Breast epithelium (tissue), 4 donors: Measurements from ENCODE around the gene PWWP2A. TPM values are rescaled to one million over a fixed set of nuclear protein-coding genes. Genes with fewer than 3 reads are reported as not detected.

ENCODE experiments used
- DNase-seq, 2 donors: peaks; one replicate each; pipeline ENCODE4 v3.0.0-alpha.2; 2019; ENCODE audit warnings: low spot score in 2 of 2
- H3K27ac ChIP-seq, 2 donors: fragments of 200-600 bp; sonication (generic) in 1 of 2; one replicate each; pipeline ENCODE4 v1.5.1; 2016 to 2019; ENCODE audit warnings: mild to moderate bottlenecking in 1 of 2
- H3K27me3 ChIP-seq, 2 donors: fragments of 200-600 bp; sonication (generic) in 1 of 2; one replicate each; pipeline versions ENCODE4 v1.5.1 to v1.6.0; 2017 to 2019; ENCODE audit warnings: control low read depth in 1 of 2, mild to moderate bottlenecking in 1 of 2
- H3K36me3 ChIP-seq: fragments of 200-600 bp; one replicate; pipeline ENCODE4 v1.5.1; 2019
- H3K4me1 ChIP-seq, 2 donors: fragments of 200-600 bp; sonication (generic); one replicate each; pipeline ENCODE4 v1.5.1; 2016 to 2019; ENCODE audit warnings: control low read depth in 1 of 2
- H3K4me3 ChIP-seq, 3 donors: fragments of 200-600 bp; sonication (generic); 1 replicate in 2 of 3; 2 replicates in 1 of 3; pipeline ENCODE4 v1.5.1; 2016 to 2019; ENCODE audit warnings: mild to moderate bottlenecking in 3 of 3, moderate library complexity in 2 of 3
- H3K9me3 ChIP-seq, 2 donors: fragments of 200-600 bp; sonication (generic) in 1 of 2; one replicate each; pipeline ENCODE4 v1.5.1; 2016 to 2019; ENCODE audit warnings: control low read depth in 1 of 2
- CTCF ChIP-seq, 3 donors: fragments of 450-650 bp; IDR thresholded peaks; one replicate each; pipeline ENCODE4 v1.5.1; 2016 to 2017; ENCODE audit warnings: antibody characterized with exemption in 3 of 3, mild to moderate bottlenecking in 3 of 3, moderate library complexity in 3 of 3
- POLR2A ChIP-seq: fragments of 450-650 bp; IDR thresholded peaks from one replicate; pipeline ENCODE4 v1.6.1; 2016; ENCODE audit warnings: antibody characterized with exemption, mild to moderate bottlenecking, moderate library complexity
- POLR2AphosphoS5 ChIP-seq, 3 donors: sonication (generic); formaldehyde crosslinking; IDR thresholded peaks; one replicate each; pipeline ENCODE4 v1.6.1; 2017; ENCODE audit warnings: antibody characterized with exemption in 3 of 3
- intact Hi-C: fragments of 100-400 bp; cut with DNase I; formaldehyde crosslinking; loops from one replicate; pipeline ENCODE4 v1.15.1; 2023; ENCODE audit warnings: low total_unique reads
- total RNA-seq, 3 donors: library from RNA; depleted of rRNA; stranded (reverse); fragments of >200 nt; gene quantifications; one replicate each; pipeline ENCODE4 v1.1.0, GENCODE V29; 2016

The PWWP2A gene
- total RNA-seq, 3 donors from 2014 or later: 29.8 to 45.8 (median 39.3) TPM

- no peaks in the 10 kb centered on the region for H3K27me3 ChIP-seq
- DNase-seq: no peak
- H3K4me3 ChIP-seq: no peak overlapping the region
- TF ChIP-seq POLR2AphosphoS5 (IDR thresholded peaks at IDR 0.05) (no peak), POLR2A (no peak), CTCF (IDR thresholded peaks at IDR 0.05) (no peak)
- no peaks in the 10 kb centered on the region for H3K4me1 ChIP-seq
- no peaks in the 10 kb centered on the region for H3K9me3 ChIP-seq
- no peak overlapping the region for H3K27ac ChIP-seq
- H3K36me3 ChIP-seq: no peaks in the 10 kb centered on the region
- intact Hi-C loops: no loop called here
Observed at GRCh38 chr5:160090059-160090458, 29.2 kb downstream of the PWWP2A start.

- no peaks in the 10 kb centered on the region for H3K9me3 ChIP-seq
- H3K4me3 ChIP-seq: no peak overlapping the region
- no peaks in the 10 kb centered on the region for H3K36me3 ChIP-seq
- DNase-seq: no peak
- no peak for TF ChIP-seq POLR2A
- TF ChIP-seq CTCF (IDR thresholded peaks at IDR 0.05): no peak
- no peak for TF ChIP-seq POLR2AphosphoS5 (IDR thresholded peaks at IDR 0.05)
- H3K4me1 ChIP-seq: no peaks in the 10 kb centered on the region
- no peaks in the 10 kb centered on the region for H3K27me3 ChIP-seq
- intact Hi-C loops: no loop called here
- no peak overlapping the region for H3K27ac ChIP-seq
Observed at GRCh38 chr5:160089531-160089930, 29.7 kb downstream of the PWWP2A start.

- no peaks in the 10 kb centered on the region for H3K4me1 ChIP-seq
- H3K4me3 ChIP-seq: no peak overlapping the region
- intact Hi-C loops: no loop called here
- DNase-seq: no peak
- no peaks in the 10 kb centered on the region for H3K36me3 ChIP-seq
- no peak overlapping the region for H3K27ac ChIP-seq
- H3K9me3 ChIP-seq: no peaks in the 10 kb centered on the region
- TF ChIP-seq CTCF (IDR thresholded peaks at IDR 0.05): no peak
- H3K27me3 ChIP-seq: no peaks in the 10 kb centered on the region
Observed at GRCh38 chr5:160088805-160089204, 30.4 kb downstream of the PWWP2A start.

GRCh38 chr5:160087199-160087598, 32.1 kb downstream of the PWWP2A start:
- Histone ChIP-seq H3K9me3 (no peaks in the 10 kb centered on the region), H3K4me3 (no peak overlapping the region), H3K4me1 (no peaks in the 10 kb centered on the region), H3K27ac (no peak overlapping the region), H3K27me3 (no peaks in the 10 kb centered on the region), H3K36me3 (no peaks in the 10 kb centered on the region)
- no peak for DNase-seq
- no peak for TF ChIP-seq POLR2AphosphoS5 (IDR thresholded peaks at IDR 0.05)
- TF ChIP-seq POLR2A: no peak
- intact Hi-C loops: no loop called here

DNA sequence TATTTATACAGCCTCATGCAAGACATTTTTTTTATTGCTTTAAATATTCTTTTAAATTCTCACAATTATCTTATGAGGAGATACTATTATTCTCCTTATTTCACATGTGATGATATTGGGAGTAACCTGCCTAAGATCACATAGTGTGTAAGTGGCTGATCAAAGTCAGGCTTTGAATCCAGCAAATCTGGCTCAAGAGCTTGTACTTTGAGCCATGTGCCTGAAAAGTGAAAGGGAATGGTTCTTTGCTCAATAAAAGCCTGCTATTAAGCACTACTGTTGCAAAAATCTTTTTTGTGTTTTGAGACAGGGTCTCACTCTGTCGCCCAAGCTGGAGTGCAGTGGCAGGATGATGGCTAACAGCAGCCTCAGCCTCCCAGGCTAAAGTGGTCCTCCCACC, 35.1 kb downstream of the PWWP2A start:
- Histone ChIP-seq H3K4me3 (no peak overlapping the region), H3K9me3 (no peaks in the 10 kb centered on the region), H3K27me3 (no peaks in the 10 kb centered on the region), H3K4me1 (no peaks in the 10 kb centered on the region), H3K27ac (no peak overlapping the region), H3K36me3 (no peaks in the 10 kb centered on the region)
- DNase-seq: no peak
- TF ChIP-seq CTCF (IDR thresholded peaks at IDR 0.05): no peak
- no peak for TF ChIP-seq POLR2AphosphoS5 (IDR thresholded peaks at IDR 0.05)
- TF ChIP-seq POLR2A: no peak
- intact Hi-C loops: no loop called here

DNA sequence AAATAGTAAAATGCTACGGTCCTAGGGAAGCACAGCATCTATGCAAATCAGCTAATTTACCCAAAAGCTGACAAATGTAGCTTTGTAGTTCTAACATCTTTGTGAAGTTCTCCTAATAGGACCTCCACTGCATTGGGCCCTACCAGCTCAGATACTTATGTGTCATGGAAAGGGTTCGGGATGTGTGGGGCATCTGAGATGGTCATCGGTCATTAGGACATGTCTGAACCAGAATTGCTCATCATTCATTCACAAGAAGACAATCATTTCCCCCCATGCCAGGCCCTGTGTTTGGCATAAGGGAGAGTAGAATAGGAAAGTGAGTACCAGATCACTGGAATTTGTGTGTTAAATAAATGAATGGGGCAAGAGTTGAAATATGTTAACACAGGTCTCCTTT, 35.7 kb downstream of the PWWP2A start:
- Histone ChIP-seq H3K4me3 (no peak overlapping the region), H3K4me1 (no peaks in the 10 kb centered on the region), H3K9me3 (no peaks in the 10 kb centered on the region), H3K27ac (no peak overlapping the region), H3K27me3 (no peaks in the 10 kb centered on the region), H3K36me3 (no peaks in the 10 kb centered on the region)
- TF ChIP-seq POLR2A (no peak), CTCF (IDR thresholded peaks at IDR 0.05) (no peak), POLR2AphosphoS5 (IDR thresholded peaks at IDR 0.05) (no peak)
- intact Hi-C loops: no loop called here
- DNase-seq: no peak
